Retina (tissue), 1 donor: ENCODE data around the gene ZMYM4.

Source experiments
- DNase-seq: peaks from one replicate; pipeline ENCODE4 v3.0.0-alpha.2; 2016

The ZMYM4 gene

DNA sequence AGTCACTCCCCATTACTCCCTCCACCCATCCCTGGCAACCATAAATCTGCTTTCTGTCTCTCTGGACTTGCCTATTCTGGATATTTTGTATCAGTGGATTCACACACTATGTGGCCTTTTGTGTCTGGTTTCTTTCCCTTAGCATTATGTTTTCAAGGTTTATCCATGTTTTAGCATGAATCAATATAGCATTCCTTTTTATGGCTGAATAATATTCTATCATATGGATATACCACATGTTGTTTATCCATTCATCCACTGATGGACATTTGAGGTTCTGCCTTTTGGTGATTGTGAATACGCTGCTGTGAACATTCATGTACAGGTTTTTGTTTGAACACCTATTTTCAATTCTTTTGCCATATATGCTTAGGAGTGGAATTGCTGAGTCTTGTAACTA, 140.4 kb downstream of the ZMYM4 start:
- DNase-seq: no peak

DNA sequence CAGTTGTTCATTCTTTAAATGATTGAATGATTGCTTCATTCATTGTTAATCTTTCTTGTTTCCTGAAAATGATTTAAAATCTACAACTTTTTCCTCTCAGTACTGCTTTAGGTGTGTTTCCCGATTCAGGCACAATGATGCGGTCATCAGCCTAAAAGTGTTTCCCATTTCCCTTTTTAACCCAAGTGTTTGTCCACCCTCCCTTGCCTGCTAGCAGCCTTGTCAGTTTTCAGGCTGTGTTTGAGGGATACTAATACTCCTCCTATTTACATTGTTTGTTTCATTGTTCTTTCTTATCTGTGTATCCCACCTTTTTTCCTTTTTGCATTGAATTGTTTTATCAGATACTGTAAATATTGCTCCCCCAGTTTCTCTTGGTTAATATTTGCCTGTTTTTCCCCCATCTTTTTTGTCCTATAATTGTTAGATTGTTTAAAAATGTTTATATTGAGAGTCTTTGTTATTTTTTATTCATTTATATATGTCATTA, 157.6 kb downstream of the ZMYM4 start:
- no peak for DNase-seq

DNA sequence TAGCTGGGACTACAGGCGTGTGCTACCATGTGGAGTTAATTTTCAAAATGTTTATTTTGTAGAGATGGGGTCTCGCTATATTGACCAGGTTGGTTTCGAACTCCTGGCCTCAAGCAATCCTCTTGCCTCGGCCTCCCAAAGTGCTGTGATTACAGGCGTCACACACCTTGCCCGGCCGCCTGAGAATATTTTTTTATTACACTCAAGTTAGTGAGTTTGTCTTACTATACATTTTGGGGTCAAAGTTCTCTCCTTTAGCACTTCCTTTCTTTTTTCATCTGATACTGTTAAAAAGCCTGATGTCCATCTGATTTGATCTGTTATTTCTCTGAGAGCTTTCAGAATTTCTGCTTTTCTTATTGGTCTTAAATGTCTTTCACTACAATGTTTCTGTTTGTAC, 159.9 kb downstream of the ZMYM4 start:
- no peak for DNase-seq

DNA sequence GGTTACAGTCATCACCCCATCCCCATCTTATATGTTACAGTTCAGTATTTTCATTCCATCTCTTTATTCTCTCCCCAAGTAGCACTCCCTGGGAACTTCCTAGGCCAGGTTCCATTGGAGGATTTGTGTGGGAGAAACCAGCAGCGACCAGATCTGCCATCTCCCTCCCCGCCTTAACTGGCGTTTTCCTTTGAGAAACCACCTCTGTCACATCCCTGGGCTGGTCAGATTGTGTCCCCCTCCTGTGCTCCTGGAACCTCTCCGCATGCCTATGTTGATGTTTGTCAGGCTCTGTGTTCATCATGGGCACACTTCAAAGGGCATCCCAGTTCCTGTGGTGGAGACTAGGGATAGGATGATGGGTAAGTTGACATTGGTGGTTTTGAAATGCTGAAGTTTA, 162.3 kb downstream of the ZMYM4 start:
- no peak for DNase-seq

DNA sequence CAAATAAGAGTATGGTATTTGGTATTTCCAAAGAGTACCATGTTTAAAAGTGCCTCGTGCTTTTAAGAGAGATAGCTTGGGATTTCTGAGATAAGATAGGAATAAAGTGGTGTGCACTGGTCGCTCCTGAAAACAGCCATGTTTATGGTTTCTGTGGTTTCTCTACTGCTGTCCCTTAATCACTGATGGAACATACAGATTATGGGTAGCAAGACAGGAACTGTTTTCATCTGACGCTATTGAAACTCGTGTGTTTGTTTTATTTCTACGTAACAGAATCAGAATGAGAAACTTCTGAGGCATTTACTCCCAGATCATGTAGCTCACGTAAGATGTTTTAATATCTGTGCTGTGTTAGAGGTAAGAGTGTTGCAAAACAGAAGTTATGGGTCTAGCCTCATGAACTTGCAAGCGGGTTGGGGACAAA, 162.7 kb downstream of the ZMYM4 start:
- DNase-seq: no peak

DNA sequence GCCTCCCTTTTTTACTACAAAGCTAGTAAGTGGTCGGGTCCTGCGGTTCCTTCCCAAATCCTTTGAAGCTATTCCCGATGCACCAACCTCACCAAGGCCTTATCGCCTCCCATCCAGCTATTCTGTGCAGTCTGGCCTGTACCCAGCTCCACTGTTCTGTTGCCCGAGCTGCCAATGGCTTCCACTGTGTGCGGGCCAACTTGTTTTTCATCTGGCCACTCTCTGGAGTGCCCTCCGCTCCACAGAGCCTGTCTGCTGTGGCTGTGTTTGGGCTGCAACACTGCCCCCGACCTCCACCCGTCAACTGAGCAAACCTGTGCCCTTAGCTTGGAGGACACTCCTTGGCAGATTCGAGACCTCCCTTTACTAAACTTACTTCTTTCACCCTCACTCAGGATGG, 163.7 kb downstream of the ZMYM4 start:
- DNase-seq: no peak

DNA sequence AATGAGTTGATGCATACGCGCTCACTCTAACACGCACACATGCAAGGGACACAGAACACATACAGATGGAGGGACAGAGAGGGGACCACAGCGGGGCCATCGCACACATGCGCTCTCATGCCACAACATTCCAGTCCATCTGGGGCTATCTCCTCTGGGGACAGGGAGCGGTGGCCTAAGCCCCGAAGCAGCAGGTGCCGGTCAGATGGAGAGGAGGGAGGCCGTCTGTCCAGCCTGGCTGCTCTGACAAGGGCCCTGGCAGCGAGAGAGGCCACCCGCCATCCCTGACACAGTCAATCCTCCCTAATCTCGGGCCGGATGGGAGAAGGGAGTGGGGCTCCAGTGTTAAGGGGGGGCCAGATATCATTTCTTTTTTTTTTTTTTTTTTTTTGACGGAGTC, 165.2 kb downstream of the ZMYM4 start:
- DNase-seq: no peak

DNA sequence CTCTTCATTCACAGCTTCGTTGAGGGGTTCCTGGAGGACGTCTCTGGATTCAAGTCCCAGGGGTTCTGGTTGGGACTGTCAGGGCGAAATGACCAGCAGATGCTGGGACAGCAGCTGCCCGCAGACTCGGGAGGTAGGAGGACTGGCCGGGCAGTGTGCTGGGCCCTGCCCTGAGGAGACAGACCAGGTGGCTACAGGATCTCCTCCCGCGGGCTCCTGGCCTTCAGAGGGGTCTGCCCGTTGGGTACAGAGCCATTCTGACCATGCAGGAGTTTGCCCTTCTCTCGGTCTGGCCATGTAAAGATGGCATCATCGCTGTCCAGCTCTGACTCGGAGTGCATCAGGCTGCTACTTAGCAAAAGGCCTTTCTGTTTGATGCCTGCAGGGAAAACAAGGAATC, 166.2 kb downstream of the ZMYM4 start:
- DNase-seq: no peak

DNA sequence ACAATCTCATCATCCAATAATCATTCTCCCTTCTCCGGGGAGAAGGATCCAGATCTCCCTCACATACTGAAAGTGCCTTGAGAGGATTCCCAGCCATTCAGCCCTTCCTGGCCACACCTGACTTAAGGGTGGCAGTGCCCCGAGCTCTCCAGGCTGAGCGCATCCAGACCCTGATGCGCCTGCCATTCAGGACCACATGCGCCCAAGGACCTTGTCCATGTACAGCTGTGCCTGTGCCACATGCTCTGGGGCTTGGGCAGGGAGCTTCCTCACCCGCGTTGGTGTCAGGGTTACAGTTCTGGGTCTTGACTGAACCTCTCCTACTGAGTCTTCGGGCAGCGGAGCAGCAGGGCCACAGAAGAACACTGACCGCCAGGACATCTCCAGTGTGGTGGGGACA, 167.6 kb downstream of the ZMYM4 start:
- no peak for DNase-seq

DNA sequence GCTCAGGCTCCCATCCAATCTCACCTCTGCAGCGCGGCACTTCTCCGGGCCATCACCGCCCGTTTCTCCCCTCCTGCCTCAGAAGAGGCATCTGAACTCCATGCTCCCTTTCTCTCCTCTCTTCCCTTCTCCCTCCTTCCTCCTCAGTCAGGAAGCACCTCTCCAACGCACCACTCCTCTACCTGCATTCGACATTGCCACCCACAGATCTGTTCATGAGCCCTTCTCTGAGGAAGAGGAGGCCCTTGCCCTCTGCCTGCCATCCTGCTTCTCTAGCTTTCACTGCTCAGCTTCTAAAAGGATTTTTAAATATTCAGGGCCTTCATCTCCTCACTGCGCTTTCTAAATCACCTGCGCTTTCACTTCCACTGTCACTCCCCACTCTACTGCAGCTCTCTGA, 168.7 kb downstream of the ZMYM4 start:
- DNase-seq: no peak

DNA sequence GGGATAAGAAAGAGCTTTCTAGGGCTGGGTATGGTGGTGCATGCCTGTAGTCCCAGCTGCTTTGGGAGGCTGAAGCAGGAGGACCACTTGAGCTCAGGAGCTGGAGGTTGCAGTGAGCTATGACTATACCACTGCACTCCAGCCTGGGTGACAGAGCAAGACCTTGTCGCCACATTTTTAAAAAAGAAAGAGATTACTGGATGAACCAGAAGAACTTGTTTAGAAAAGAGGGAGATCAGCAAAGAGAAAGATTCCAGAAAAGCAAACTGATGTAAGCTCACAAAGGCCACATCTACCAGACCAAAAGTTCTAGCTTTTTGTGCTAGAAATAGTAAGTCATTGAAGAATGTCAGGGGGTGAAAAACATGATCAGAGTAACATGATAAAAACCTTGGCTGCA, 171.1 kb downstream of the ZMYM4 start:
- no peak for DNase-seq

DNA sequence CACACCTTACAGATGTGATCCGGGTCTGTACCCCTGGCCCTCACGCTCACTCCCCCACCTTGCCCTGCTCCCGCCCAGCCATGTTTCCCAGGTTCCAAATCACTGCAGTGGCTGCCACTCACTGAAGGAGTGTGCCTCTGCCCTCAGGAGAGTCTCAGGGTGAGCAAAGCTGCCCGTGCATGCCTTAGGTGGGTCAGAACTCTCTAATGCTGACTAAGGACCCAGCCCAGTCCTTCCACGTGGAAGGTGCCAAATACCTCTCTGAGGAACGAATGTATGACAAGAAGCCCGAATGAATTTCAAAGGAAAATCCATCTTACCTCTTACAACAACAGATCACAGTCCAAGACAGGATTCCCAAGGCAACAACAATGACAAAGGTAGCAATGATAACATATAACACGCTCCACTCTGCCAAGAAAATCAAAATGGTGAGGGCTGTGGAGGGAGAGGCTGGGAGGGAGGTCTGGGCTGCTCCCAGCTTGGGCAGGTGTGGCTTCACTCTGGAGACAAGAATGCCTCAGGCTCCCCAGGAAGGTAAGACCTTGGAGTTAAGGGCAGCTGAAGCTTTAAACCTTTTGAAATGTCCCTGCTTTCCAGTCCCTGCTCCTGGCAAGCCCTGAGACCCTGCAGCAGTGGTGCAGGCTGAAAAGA, 173.5 kb downstream of the ZMYM4 start:
- DNase-seq: no peak

DNA sequence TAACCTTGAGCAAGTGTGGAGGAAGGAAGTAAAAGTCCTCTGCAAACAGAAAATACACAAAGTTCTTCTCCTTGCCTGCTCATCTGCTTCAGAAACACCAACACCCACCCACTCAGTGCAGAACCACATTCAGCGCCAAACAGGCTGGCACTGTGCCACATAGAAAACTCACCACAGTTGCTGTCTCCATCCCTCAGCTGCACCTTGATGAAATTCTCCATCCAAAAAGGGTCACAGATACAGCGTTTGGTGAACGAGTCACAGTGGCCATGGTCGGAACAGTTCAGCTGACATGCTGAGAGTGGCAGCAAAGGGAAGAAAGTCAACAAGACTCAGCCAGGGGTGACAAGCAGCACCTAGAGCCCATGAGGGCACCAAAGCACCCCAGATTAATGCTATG, 174.2 kb downstream of the ZMYM4 start:
- DNase-seq: no peak

DNA sequence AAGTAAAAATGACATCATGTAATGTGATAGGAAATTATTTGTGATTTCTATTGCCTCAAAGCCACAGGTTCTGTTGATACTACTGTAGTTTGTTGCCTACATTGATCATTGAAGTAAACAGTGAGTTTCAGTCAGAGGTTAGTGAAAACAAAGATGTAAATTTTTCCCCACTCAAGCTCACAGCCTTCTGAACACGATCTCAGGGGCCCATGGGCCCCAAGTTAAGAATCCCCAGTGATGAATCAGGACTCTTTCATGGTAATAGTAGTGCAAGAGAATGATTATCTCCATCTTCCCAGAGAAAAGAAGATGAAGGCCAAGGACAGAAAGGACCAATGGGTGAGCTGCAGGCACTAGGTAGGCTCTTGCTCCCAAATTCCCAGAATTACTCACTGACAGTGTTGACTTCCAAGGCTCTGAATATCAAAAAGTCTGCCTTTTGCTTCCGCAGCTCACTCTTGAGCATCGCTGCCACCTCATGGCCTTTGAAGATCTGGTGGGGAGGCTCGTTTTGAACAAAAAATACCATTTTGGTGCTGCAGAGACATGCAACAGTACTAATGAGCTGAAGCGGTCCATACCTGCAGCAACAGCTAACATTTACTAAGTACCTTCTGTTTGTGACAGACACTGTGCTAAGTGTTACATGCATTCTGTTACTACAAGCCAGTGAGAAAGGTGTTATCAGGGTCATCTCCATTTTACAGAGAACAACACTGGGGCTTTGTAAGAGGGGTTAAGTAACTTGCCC, 175.4 kb downstream of the ZMYM4 start:
- no peak for DNase-seq

DNA sequence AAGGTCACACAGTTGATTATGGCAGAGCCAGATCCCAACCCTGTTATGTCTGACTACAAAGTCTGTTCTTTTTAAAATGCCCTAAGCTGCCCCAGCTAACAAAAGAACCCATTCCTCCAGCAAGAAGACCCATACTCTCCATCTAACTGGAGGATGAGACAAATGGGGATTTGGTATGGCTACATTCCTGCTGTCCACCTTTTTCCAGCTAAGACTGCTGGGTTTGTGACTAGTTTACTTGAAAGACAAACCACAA, 175.9 kb downstream of the ZMYM4 start:
- no peak for DNase-seq

DNA sequence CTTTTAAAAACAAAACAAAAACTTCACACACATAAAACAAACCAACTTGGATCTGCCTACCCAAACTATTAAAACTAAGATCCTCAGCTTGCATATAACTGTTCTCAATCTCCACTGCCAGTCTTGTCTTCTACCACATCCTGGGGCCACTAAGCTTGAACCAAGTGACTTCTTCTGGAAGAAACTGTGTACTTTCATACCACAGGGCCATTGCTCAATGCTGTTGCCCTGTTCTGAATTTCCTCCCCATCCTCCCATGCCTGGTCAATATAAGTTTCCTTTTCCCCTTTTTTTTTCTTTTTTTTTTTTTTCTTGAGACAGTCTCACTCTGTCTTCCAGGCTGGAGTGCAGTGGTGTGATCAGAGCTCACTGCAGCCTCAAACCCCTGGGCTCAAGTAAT, 178.8 kb downstream of the ZMYM4 start:
- no peak for DNase-seq

DNA sequence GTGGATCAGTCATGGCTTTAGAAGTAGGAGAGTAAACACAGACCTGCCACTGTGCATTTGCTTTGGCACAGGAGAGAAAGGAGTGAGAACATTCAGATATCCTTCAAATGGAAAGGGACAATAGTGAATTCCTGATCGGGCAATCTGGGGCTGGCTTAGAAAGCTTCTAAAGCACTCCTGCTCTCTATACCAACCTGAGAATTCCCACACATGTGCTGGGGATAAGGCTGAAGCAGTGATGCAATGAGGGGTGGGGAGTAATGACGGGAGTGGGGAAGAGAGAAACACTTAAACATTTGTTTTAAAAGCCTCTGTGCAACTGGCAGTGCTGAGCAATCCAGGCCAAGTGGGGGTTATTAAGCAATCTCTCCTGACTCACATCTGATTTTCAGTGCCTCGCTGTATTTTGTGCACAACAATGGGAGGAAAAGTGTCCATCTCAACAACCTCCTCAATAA, 179.9 kb downstream of the ZMYM4 start:
- no peak for DNase-seq

DNA sequence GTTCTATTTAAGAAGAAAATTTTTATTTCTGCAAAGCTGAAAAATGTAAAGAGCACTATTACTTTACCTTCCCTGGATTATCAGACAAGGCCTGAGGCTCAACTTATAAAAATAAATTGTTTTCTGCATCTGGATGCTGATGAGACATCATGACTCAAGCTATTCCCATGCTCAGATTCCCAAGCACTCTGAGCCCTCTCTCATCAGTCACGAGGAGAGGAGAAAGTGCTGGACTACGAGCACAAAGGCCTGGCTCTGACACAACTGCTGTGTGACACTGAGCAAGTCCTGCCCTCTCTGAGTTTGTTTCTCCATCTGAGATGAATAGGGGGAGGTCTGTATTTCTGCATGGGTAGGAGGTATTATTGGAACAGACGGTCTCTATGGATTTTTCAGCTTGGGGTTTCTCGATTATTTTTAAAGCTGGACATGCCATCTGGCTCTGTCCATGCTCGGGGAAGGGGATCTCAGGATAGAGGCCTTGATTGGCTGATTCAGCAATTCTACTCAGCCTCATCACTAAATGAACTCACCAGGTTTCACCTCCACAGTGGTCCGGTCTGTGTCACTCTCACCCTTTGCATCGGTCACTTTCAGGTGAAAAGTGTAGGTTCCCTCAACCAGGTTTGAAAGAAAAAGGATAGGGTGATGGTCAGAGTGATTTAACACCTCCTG, 181.0 kb downstream of the ZMYM4 start:
- no peak for DNase-seq

DNA sequence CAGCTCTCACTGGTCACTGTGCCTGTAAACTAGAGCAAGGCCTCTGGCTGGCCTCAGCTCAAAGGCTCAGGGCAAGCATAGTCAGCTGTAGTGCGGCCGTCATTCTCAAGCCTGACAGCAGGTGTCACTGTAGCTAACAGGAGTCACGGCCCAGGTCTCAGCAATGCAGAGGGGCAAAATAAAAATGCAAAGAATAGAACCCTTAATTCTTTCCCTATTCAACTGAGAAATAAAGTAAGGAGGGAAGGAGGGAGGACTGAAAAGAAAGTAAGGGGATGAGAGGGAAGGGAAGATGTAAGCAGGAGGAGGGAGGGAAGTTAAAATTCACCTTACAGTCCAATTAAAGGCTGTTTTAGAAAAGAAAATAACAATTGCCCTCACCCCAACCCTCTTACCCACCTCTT, 182.6 kb downstream of the ZMYM4 start:
- DNase-seq: peak; percentile 78

DNA sequence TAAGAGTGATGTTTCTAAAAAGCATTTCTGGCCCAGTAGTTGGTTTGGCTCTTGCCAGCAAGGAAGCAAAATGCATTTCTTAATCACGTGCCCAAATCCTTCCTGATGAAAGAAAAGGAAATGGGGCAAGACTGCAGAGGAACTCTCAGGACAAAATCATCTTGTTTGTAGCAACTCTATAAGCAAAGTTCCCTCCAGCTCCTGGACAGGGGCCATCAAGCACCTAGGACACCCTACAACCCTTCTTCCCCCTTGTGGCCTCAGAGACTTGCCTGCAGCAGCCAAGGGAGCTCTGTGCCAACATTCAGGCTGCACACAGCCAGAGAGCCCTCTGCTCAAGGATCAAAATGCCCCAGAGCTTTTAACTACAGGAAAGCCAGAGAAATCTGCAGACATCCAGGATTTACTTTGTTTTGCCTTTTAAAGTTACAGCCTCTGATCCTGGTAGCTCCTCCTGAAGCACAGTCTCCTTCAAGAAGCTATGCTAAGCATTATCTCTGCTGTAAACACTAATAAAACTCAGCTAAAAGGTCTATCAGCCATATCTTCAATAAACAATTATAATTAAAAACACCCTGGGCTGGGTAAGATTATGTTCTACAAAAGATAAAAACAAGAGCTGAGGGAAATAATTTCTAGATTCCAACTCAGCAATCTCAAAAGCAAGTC, 183.7 kb downstream of the ZMYM4 start:
- DNase-seq: no peak

DNA sequence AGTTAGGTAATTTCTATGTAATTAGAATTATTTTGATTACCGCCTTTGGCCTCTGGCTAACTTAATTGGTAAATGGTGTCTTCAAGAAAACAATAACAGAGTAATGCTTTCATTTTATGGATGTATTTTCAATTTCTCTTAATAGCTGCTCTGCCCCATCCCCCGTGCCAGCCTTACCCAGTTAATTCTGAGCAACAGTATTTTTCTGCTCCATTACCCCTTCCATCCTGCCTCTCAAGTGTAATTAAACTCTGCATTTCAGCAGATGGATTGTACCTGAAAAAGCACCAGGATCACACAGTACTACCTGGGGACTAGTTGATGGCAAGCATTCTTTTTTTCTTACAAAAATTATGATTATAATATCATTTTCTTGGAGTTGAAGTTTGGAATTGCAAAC, 184.5 kb downstream of the ZMYM4 start:
- DNase-seq: no peak

DNA sequence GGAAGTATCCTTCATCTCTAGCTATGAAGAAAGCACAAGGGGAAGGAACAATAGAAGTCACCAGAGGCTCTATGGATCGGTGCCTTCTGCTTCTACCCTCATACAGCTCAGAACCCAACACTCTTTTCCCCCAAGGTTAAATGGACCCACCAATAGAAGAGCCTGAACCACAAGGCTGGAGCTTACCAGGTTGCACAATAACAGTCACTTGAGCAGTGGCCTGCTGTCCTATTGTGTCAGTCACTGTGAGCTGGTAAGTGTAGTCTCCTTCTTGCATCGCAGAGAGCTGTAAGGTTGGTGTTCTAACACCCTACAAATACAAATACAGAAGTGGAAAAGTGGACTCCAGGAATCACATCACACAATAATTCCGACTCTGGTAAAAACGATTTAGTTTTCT, 185.7 kb downstream of the ZMYM4 start:
- no peak for DNase-seq

DNA sequence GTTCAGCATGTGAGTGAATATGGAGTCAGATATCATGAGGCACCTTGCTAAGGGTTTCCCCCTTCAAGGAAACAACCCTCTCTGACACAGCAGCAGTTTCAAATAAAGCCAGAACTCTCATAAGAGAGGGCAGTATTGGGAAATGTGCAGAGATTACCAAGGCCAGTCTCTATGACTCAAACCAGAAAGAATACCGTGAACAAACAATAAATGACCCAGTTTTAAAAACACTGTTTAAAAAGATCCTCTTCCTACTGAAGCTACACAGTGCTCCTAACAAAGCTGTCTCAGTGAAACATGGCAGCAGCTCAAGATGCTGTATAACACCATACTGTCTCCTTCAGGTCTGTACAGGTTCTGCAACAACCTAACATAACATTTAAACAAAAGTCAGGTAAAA, 186.1 kb downstream of the ZMYM4 start:
- no peak for DNase-seq

DNA sequence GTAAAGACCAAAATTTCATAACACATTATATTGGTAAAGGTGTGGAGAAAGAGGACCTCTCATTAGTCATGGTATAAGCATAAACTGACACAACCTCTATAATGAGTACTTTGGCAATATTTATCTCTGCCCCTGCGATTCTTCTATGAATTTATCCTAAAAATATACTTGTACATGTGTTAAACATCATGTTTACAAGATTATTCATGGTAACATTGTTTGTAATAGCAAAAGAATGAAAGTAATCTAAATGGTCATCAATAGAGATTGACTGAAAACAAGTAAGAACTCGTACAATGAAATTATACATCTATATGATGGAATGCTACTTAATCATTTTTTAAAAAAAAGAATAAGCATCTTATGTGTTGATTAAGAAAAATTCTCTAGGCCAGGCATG, 192.3 kb downstream of the ZMYM4 start:
- no peak for DNase-seq
